ENCODE data around the gene BNIP2.

DNA sequence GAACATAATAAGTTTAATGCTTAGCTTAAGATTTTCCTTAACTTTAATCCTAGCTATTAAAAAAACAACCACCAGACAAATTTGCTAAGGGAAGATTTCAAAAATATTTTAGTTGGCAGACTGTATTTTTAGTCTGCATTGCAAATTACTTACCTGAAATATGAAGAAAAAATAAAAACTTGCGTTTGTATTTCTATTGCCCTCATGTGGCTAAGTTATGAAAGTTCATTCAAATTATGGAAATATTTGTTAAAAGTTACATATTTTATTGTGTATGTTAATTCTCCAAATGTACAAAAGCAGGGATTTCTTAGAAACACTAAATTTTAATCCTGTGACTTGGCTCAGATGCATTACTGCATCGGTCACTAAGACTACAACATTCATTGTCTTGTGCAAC lies 46.8 kb downstream of the BNIP2 start:
- TF ChIP-seq, protein P1, sequence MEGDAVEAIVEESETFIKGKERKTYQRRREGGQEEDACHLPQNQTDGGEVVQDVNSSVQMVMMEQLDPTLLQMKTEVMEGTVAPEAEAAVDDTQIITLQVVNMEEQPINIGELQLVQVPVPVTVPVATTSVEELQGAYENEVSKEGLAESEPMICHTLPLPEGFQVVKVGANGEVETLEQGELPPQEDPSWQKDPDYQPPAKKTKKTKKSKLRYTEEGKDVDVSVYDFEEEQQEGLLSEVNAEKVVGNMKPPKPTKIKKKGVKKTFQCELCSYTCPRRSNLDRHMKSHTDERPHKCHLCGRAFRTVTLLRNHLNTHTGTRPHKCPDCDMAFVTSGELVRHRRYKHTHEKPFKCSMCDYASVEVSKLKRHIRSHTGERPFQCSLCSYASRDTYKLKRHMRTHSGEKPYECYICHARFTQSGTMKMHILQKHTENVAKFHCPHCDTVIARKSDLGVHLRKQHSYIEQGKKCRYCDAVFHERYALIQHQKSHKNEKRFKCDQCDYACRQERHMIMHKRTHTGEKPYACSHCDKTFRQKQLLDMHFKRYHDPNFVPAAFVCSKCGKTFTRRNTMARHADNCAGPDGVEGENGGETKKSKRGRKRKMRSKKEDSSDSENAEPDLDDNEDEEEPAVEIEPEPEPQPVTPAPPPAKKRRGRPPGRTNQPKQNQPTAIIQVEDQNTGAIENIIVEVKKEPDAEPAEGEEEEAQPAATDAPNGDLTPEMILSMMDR (IDR thresholded peaks at IDR 0.05): no peak
- TF ChIP-seq POLR2AphosphoS5 (IDR thresholded peaks at IDR 0.05; ENCODE audit: insufficient read depth in 1 of 2, low read depth in 1 of 2): no peak
